GM10248 (cell line): ENCODE data around the gene TBC1D1.

ENCODE experiments used
- CTCF ChIA-PET: fragments of 300-600 bp; sonication (Branson Sonifier 250); formaldehyde crosslinking; extraction: SDS; loops from one replicate; lab custom pipeline; 2021; ENCODE audit warnings: antibody characterized with exemption; lab: Yijun Ruan, JAX
- POLR2A ChIA-PET: fragments of 350-650 bp; sonication (Branson Sonifier 250); formaldehyde crosslinking; extraction: SDS; loops from one replicate; lab custom pipeline; 2020; ENCODE audit warnings: antibody characterized with exemption; lab: Yijun Ruan, JAX
- DNase-seq: peaks from one replicate; pipeline ENCODE4 v3.0.0; 2012; ENCODE audit errors: extremely low spot score
- TF ChIP-seq, protein P1 (sequence below): IDR thresholded peaks from 2 replicates; pipeline ENCODE4 v1.5.1; 2012; ENCODE audit warnings: mild to moderate bottlenecking, low read depth; ENCODE audit errors: extremely low read depth, missing control alignments, control extremely low read depth

TBC1D1 gene

DNA sequence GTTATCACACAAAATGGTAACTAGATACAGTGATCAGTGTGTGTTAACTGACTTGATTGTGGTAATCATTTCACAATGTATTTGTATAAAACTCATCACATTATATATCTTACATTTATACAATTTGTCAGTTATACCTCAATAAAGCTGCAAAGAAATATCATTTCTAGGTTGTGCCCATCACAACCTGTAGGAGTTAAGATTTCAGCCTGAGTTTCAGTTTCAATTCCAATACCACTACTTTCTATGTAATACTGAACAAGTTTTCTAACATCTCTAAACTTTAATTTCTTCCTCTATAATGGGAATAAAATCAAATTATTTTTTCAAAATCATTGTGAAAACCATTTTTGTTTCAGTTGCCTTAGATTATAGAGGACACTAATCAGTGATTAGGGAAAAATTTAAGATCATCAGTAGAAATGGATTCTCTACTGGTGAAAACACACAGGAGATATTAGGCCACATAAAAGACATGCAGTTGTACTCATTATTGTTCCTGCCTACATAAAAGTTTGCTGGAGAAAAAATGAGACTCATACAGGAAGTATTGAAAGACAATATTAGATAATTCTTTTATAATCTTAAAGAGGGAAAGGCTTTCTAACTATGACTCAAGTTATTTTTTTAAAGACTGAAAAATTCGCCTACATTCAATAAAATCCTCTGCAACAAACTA, 18.4 kb upstream of the TBC1D1 start:
- ChIA-PET CTCF (interaction anchor here (1.2 kb wide), 1 partner anchor 12 kb away, joined by 3 read pairs; no protein-coding TSS in a partner anchor), POLR2A (no interaction called here)
- TF ChIP-seq, protein P1, sequence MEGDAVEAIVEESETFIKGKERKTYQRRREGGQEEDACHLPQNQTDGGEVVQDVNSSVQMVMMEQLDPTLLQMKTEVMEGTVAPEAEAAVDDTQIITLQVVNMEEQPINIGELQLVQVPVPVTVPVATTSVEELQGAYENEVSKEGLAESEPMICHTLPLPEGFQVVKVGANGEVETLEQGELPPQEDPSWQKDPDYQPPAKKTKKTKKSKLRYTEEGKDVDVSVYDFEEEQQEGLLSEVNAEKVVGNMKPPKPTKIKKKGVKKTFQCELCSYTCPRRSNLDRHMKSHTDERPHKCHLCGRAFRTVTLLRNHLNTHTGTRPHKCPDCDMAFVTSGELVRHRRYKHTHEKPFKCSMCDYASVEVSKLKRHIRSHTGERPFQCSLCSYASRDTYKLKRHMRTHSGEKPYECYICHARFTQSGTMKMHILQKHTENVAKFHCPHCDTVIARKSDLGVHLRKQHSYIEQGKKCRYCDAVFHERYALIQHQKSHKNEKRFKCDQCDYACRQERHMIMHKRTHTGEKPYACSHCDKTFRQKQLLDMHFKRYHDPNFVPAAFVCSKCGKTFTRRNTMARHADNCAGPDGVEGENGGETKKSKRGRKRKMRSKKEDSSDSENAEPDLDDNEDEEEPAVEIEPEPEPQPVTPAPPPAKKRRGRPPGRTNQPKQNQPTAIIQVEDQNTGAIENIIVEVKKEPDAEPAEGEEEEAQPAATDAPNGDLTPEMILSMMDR, result no peak
- DNase-seq, result no peak

DNA sequence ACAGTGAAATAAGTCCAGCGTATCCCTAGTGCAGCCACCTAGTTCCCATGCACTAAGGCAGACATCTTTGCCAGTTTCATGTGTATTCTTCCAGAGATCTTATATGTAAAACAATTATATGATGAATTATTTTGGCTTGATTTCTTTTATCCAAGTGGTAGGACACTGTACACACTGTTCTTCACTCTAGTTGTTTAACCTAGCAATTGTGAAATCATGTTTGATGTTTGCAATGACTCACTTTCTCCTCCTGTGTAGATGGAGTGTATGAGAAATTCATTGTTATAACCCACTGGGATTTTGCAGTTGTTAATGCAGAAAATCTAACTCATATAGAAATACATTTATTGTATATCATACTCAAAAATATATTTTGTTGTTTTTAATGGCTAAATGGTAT, 17.5 kb upstream of the TBC1D1 start:
- ChIA-PET POLR2A (no interaction called here), CTCF (no interaction called here)
- no peak for DNase-seq
- TF ChIP-seq, protein P1, result no peak

- no peak for DNase-seq
- TF ChIP-seq, protein P1, result no peak
- ChIA-PET CTCF (interaction anchor here (1.1 to 1.4 kb wide), 3 partner anchors 8 to 14 kb away, joined by 3 read pairs; no protein-coding TSS in a partner anchor), POLR2A (no interaction called here)
Observed at GRCh38 chr4:37876156-37876555, 14.7 kb upstream of the TBC1D1 start.

- CTCF ChIA-PET, result no interaction called here
- POLR2A ChIA-PET, result no interaction called here
Observed at GRCh38 chr4:37879365-37879764, 11.5 kb upstream of the TBC1D1 start.

GRCh38 chr4:37881811-37882210, 9.1 kb upstream of the TBC1D1 start:
- DNase-seq, result no peak
- TF ChIP-seq, protein P1, result no peak
- POLR2A ChIA-PET, result interaction anchor here (0.5 kb wide), 1 partner anchor 9 kb away, joined by 4 read pairs; the partner anchor contains the start of gene TBC1D1
- CTCF ChIA-PET, result no interaction called here

More at GRCh38 chr4:37879365-37879764, 11.5 kb upstream of the TBC1D1 start:
- no peak for DNase-seq
- TF ChIP-seq, protein P1, result no peak

DNA sequence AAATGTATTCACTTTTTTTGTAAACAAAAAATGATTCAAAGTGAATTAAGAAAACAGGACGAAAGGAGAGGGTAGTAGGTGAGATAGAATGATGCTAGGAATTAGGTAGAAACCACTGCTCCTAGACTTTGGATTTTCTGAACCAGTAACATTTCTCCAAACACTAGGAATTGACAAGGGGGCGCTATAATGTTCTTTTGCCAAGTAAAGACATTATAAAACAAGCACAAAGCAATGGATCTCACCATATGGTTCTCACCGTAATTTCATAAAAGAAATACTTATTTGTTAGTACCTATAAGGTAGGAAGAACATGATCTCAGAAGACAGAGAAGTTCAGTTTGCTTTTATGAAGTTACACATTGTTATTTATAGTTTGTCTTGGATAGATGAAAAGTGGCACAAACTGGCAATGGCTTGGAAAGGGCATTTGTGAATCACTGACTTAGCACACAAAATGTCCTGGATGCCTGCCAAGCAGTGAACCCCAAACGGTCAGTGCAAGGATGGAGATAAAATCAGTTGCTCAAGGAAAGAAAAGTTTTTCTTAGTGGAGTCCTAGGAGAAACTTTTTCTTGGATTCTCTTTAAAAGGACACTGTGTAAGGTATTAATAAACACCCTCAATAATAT, 8.1 kb upstream of the TBC1D1 start:
- no peak for DNase-seq
- ChIA-PET CTCF (no interaction called here), POLR2A (no interaction called here)
- TF ChIP-seq, protein P1, result no peak
